K562 (cell line): ENCODE data around the gene ZNF648. TPM values are rescaled to one million over a fixed set of nuclear protein-coding genes. Genes with fewer than 3 reads are reported as not detected.

ENCODE experiments used
- ATF2 ChIP-seq: sonication (generic); formaldehyde crosslinking; IDR thresholded peaks from 2 replicates; pipeline ENCODE4 v1.8.1; 2022; ENCODE audit warnings: missing genetic modification reagents
- BCL6 ChIP-seq: fragments of 250-450 bp; sonication (Bioruptor Pico); IDR thresholded peaks from 2 replicates; pipeline ENCODE4 v1.4.0; 2020
- CHD2 ChIP-seq: IDR thresholded peaks from 2 replicates; pipeline ENCODE4 v1.6.1; 2011; ENCODE audit warnings: low read depth, low read length
- COPS2 ChIP-seq: fragments of 450-650 bp; conservative IDR thresholded peaks from 2 replicates; pipeline ENCODE4 v1.6.1; 2016; ENCODE audit warnings: mild to moderate bottlenecking, moderate library complexity
- ELF4 ChIP-seq: fragments of 450-650 bp; formaldehyde crosslinking; IDR thresholded peaks from 2 replicates; pipeline ENCODE4 v1.4.0; 2022; ENCODE audit warnings: missing genetic modification characterization
- ETV6 ChIP-seq, 3 experiments: fragments of 150-350 bp in 1 of 3; sonication (generic) in 1 of 3; formaldehyde crosslinking in 1 of 3; IDR thresholded peaks; 2 replicates each; pipeline versions ENCODE4 v1.6.1 to v1.8.0; 2014 to 2022; ENCODE audit warnings: borderline replicate concordance in 2 of 3, low read depth in 2 of 3, antibody characterized with exemption in 1 of 3, low read length in 1 of 3, mild to moderate bottlenecking in 1 of 3, missing genetic modification reagents in 1 of 3
- FOXK2 ChIP-seq, 2 experiments: fragments of 450-650 bp; IDR thresholded peaks in 1 of 2; conservative IDR thresholded peaks in 1 of 2; 2 replicates each; pipeline ENCODE4 v1.6.1; 2016; ENCODE audit warnings: low read depth in 2 of 2, mild to moderate bottlenecking in 1 of 2
- HDAC1 ChIP-seq, 2 experiments: fragments of 450-650 bp; IDR thresholded peaks; 2 replicates each; pipeline ENCODE4 v1.6.1; 2016 to 2017; ENCODE audit warnings: inconsistent platforms in 1 of 2, mild to moderate bottlenecking in 1 of 2, moderate library complexity in 1 of 2
- ILK ChIP-seq: fragments of 450-650 bp; IDR thresholded peaks from 2 replicates; pipeline ENCODE4 v1.6.1; 2016; ENCODE audit warnings: missing genetic modification characterization, low read depth, mild to moderate bottlenecking, missing compliant biosample characterization, moderate library complexity, borderline replicate concordance
- JUND ChIP-seq, 2 experiments: IDR thresholded peaks; 2 replicates in 1 of 2; 3 replicates in 1 of 2; pipeline ENCODE4 v1.6.1; 2011; ENCODE audit warnings: borderline replicate concordance in 2 of 2, low read depth in 2 of 2, low read length in 2 of 2, improper control_type of control experiment in 1 of 2, missing biosample characterization in 1 of 2, missing genetic modification characterization in 1 of 2, missing genetic modification reagents in 1 of 2
- MEIS2 ChIP-seq: fragments of 450-650 bp; IDR thresholded peaks from 2 replicates; pipeline ENCODE4 v1.6.1; 2014; ENCODE audit warnings: mild to moderate bottlenecking; ENCODE audit not compliant: partially characterized antibody
- NKRF ChIP-seq: fragments of 450-650 bp; IDR thresholded peaks from 2 replicates; pipeline ENCODE4 v1.6.1; 2016; ENCODE audit warnings: borderline replicate concordance
- NR4A1 ChIP-seq, 2 experiments: fragments of 250-450 bp in 1 of 2; fragments of 450-650 bp in 1 of 2; sonication (Bioruptor Pico) in 1 of 2; IDR thresholded peaks; 2 replicates each; pipeline versions ENCODE4 v1.4.0 to v1.6.1; 2016 to 2020; ENCODE audit warnings: mild to moderate bottlenecking in 2 of 2, missing compliant biosample characterization in 1 of 2, missing genetic modification characterization in 1 of 2, moderate library complexity in 1 of 2
- SMC3 ChIP-seq: conservative IDR thresholded peaks from 2 replicates; pipeline ENCODE4 v1.6.1; 2011; ENCODE audit warnings: low read depth, low read length, improper control_type of control experiment; ENCODE audit not compliant: insufficient read depth
- SOX6 ChIP-seq: fragments of 450-650 bp; IDR thresholded peaks from 2 replicates; pipeline ENCODE4 v1.6.1; 2014; ENCODE audit warnings: mild to moderate bottlenecking
- ZBTB49 ChIP-seq: sonication (generic); formaldehyde crosslinking; IDR thresholded peaks from 2 replicates; pipeline ENCODE4 v1.8.0; 2022; ENCODE audit warnings: missing genetic modification reagents, mild to moderate bottlenecking, borderline replicate concordance
- ZBTB7A ChIP-seq: IDR thresholded peaks from 2 replicates; pipeline ENCODE4 v1.6.1; 2011; ENCODE audit warnings: low read depth, mild to moderate bottlenecking, low read length, moderate library complexity, borderline replicate concordance; ENCODE audit not compliant: control insufficient read depth
- ZFP36 ChIP-seq: fragments of 150-350 bp; IDR thresholded peaks from 2 replicates; pipeline ENCODE4 v1.6.1; 2018; ENCODE audit warnings: low read length, low read depth; ENCODE audit not compliant: partially characterized antibody
- ZNF354B ChIP-seq: fragments of 250-450 bp; sonication (Bioruptor Pico); IDR thresholded peaks from 2 replicates; pipeline ENCODE4 v1.4.0; 2020
- ZSCAN29 ChIP-seq: fragments of 450-650 bp; IDR thresholded peaks from 2 replicates; pipeline ENCODE4 v1.6.1; 2017
- polyA plus RNA-seq, 8 experiments: library from polyadenylated mRNA; depleted of rRNA in 4 of 8; stranded (reverse) in 5 of 8; unstranded in 3 of 8; fragments of >200 nt; fragmentation: Nextera tagmentation in 2 of 8; fragmentation: Illumina TruSeq in 1 of 8; extraction: Ambion mirVana in 2 of 8; extraction: Trizol in 1 of 8; gene quantifications; 2 replicates each; pipeline versions ENCODE4 v1.2.1 to v1.2.3, GENCODE V29; 2011 to 2014; ENCODE audit warnings: inconsistent platforms in 1 of 8, missing spikeins in 1 of 8
- total RNA-seq, 7 experiments: library from RNA; depleted of rRNA in 6 of 7; stranded (reverse); fragments of >200 nt in 6 of 7; fragmentation: Illumina TruSeq in 2 of 7; extraction: Trizol in 2 of 7; gene quantifications; 2 replicates each; pipeline versions ENCODE4 v1.2.1 to v1.2.3, GENCODE V29; 2011 to 2021; ENCODE audit warnings: low replicate concordance in 1 of 7

The ZNF648 gene
- total and polyA plus RNA-seq, 9 of the 15 experiments (the other 6 are each of a cell fraction or from before 2014, with no cell fraction given) = 0.06 to 0.27 (median 0.18) TPM; not detected in 2

- no peak for TF ChIP-seq BCL6 (CRISPR knock-in tag)
- no peak for TF ChIP-seq ZNF354B (CRISPR knock-in tag)
- TF ChIP-seq MEIS2 = no peak
- peak; percentile 76; the same call in 1 of the 2 replicates for TF ChIP-seq ELF4 (CRISPR knock-in tag)
- no peak for TF ChIP-seq ZBTB49 (CRISPR knock-in tag)
- no peak for TF ChIP-seq ZBTB7A
- no peak for TF ChIP-seq CHD2
- no peak for TF ChIP-seq ATF2 (CRISPR knock-in tag)
- TF ChIP-seq ILK (tag) = no peak
- no peak for TF ChIP-seq ETV6 (IDR thresholded peaks at IDR 0.05; ENCODE audit: borderline replicate concordance in 1 of 2, low read depth in 2 of 2, low read length in 1 of 2)
- no peak for TF ChIP-seq ETV6 (CRISPR knock-in tag; IDR thresholded peaks at IDR 0.05; ENCODE audit: borderline replicate concordance)
- TF ChIP-seq ZSCAN29 = no peak
- TF ChIP-seq JUND (IDR thresholded peaks at IDR 0.05; ENCODE audit: borderline replicate concordance, low read depth, low read length) = peak; percentile 61; the same call in 1 of the 2 replicates
- no peak; the same call in 2 of the 3 replicates for TF ChIP-seq JUND (tag; IDR thresholded peaks at IDR 0.05; ENCODE audit: borderline replicate concordance, low read depth, low read length)
- peak; percentile 23 for TF ChIP-seq ZFP36
- no peak for TF ChIP-seq NKRF
- TF ChIP-seq FOXK2 (conservative IDR thresholded peaks at IDR 0.05 in 1 of 2, IDR thresholded peaks at IDR 0.05 in 1 of 2; ENCODE audit: low read depth in 2 of 2) = peak; percentile 40 to 69; a peak in 2 of 4 replicates
- TF ChIP-seq HDAC1 (IDR thresholded peaks at IDR 0.05) = no peak
- TF ChIP-seq SMC3 = peak; percentile 96
- no peak for TF ChIP-seq NR4A1 (CRISPR knock-in tag; IDR thresholded peaks at IDR 0.05)
- TF ChIP-seq NR4A1 (tag; IDR thresholded peaks at IDR 0.05) = no peak
- TF ChIP-seq COPS2 = no peak
- TF ChIP-seq SOX6 = 0 out of 2 replicates have a peak, but pooled peaks have one; percentile 9
Measured at GRCh38 chr1:182084487-182085316, 23.2 kb upstream of the ZNF648 start (continued).
